ENCODE results near the gene CEP76. TPM values are rescaled to one million over a fixed set of nuclear protein-coding genes. Genes with fewer than 3 reads are reported as not detected.

The CEP76 gene
- total and polyA plus RNA-seq, 2 donors (not counting 1 experiment from before 2014, with no cell fraction given) = 5.3 to 10.0 TPM

DNA sequence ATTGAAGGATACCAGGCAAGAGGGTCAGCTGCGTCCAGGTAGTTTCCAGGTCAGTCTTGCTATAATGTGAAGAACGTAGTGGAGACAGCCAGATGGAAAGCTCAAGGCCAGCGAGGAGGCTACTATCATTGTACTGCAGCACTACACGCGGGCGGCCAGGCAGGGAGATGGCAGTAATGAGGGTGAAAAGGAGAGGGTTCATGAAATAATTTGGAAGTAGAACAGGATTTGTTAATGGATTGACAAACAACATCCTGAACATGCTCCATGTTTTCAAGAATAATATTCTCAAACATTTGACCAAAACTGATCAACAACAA, 61.7 kb downstream of the CEP76 start:
- TF ChIP-seq EZH2 (IDR thresholded peaks at IDR 0.05; ENCODE audit: borderline replicate concordance, insufficient read depth, low read depth, low read length, poor library complexity, severe bottlenecking) (no peak), CTCF (IDR thresholded peaks at IDR 0.05) (no peak)
- WGBS (ENCODE audit: insufficient coverage) = 100% methylated on average over 3 of the region's 6 CpGs
- Histone ChIP-seq H3K9ac (ENCODE audit: low read length) (no peak overlapping the region), H3K27ac (ENCODE audit: low read length in 2 of 2) (no peak overlapping the region), H3K36me3 (replicated peaks in 1 of 2; ENCODE audit: control extremely low read depth in 1 of 2, control insufficient read depth in 1 of 2, extremely low read depth in 1 of 2, insufficient read depth in 2 of 2, low read length in 1 of 2) (no peaks in the 10 kb centered on the region), H3K4me1 (ENCODE audit: control insufficient read depth in 2 of 2, insufficient read depth in 2 of 2, low read length in 2 of 2) (no peaks in the 10 kb centered on the region), H3K79me2 (ENCODE audit: control insufficient read depth, insufficient read depth, low read length) (no peaks in the 10 kb centered on the region), H2AFZ (ENCODE audit: insufficient read depth, low read depth, low read length, poor library complexity, severe bottlenecking) (no peak overlapping the region), H4K20me1 (ENCODE audit: control insufficient read depth, insufficient read depth, low read length, poor library complexity, severe bottlenecking) (no peaks in the 10 kb centered on the region), H3K4me3 (ENCODE audit: control extremely low read depth in 1 of 5, extremely low read depth in 1 of 5, insufficient read depth in 1 of 5, low read depth in 2 of 5, low read length in 4 of 5) (no peak overlapping the region), H3K9me3 (ENCODE audit: control extremely low read depth in 1 of 3, control insufficient read depth in 2 of 3, insufficient read depth in 1 of 3, low read length in 2 of 3) (no peaks in the 10 kb centered on the region), H3K27me3 (replicated peaks in 1 of 4; ENCODE audit: control extremely low read depth in 1 of 4, control insufficient read depth in 3 of 4, insufficient read depth in 4 of 4, low read length in 3 of 4) (peaks cover 0 to 5% (median 1%) of the 10 kb centered on the region in 4 experiments), H3K4me2 (replicated peaks; ENCODE audit: low read depth, low read length, poor library complexity, severe bottlenecking) (no peak overlapping the region)
- H3K4me3 Mint-ChIP-seq = no peak overlapping the region
- no peaks in the 10 kb centered on the region for H3K4me1 Mint-ChIP-seq
- CTCF ChIA-PET = no interaction called here
- ATAC-seq (ENCODE audit: low read depth) = no peak
- POLR2A ChIA-PET = no interaction called here
- no peaks in the 10 kb centered on the region for H3K9me3 Mint-ChIP-seq (ENCODE audit: insufficient read depth)
- intact Hi-C loops (cut with micrococcal nuclease) = no loop called here
- peaks cover 25% of the 10 kb centered on the region for H3K27me3 Mint-ChIP-seq
- no peak overlapping the region for H3K27ac Mint-ChIP-seq
- no peak for DNase-seq

DNA sequence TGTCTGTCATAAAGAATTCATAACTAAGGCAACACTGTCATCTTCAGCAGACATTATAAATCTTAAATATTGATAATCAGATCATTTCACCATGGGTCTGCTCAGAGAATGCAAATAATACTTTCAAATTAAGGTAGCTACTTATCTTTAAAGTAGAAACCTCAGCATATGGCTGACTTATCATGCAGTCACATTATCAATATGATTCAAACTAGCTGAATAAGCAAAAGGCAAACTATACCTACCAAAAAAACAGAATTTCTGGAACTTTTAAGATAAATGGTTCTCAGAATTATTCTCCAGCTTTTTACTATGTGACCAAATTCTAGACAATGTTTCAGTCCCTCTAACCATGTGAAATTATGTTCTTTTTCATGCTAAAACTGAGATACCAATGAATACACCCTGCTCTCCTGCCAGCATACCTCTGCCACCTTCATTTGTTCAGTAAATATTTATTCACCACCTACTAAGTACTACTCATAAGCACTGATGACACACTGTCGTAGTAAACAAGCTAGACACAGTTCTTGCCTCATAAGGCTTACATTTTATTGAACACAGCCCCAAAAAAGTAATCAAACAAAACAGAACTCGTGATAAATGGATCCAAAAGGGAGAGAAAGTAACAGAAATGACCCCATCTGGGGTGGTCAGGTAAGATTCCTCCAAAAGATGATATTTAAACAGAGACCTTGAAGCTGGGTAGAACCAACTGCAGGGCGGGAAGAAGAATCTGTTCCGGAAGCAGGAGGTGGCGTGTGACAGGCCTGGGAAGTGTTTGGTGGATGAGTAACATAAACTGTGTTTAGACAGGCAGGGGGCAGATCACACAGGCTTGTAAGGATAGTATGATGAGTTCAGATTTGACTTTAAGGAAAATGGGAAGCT, 62.3 kb downstream of the CEP76 start:
- Histone ChIP-seq H2AFZ (ENCODE audit: insufficient read depth, low read depth, low read length, poor library complexity, severe bottlenecking) (no peak overlapping the region), H4K20me1 (ENCODE audit: control insufficient read depth, insufficient read depth, low read length, poor library complexity, severe bottlenecking) (no peaks in the 10 kb centered on the region), H3K36me3 (replicated peaks in 1 of 2; ENCODE audit: control extremely low read depth in 1 of 2, control insufficient read depth in 1 of 2, extremely low read depth in 1 of 2, insufficient read depth in 2 of 2, low read length in 1 of 2) (no peaks in the 10 kb centered on the region), H3K27ac (ENCODE audit: low read length in 2 of 2) (no peak overlapping the region), H3K4me1 (ENCODE audit: control insufficient read depth in 2 of 2, insufficient read depth in 2 of 2, low read length in 2 of 2) (no peaks in the 10 kb centered on the region), H3K9me3 (ENCODE audit: control extremely low read depth in 1 of 3, control insufficient read depth in 2 of 3, insufficient read depth in 1 of 3, low read length in 2 of 3) (no peaks in the 10 kb centered on the region), H3K9ac (ENCODE audit: low read length) (no peak overlapping the region), H3K27me3 (replicated peaks in 1 of 4; ENCODE audit: control extremely low read depth in 1 of 4, control insufficient read depth in 3 of 4, insufficient read depth in 4 of 4, low read length in 3 of 4) (peaks cover 0 to 5% (median 1%) of the 10 kb centered on the region in 4 experiments), H3K4me2 (replicated peaks; ENCODE audit: low read depth, low read length, poor library complexity, severe bottlenecking) (no peak overlapping the region), H3K4me3 (ENCODE audit: control extremely low read depth in 1 of 5, extremely low read depth in 1 of 5, insufficient read depth in 1 of 5, low read depth in 2 of 5, low read length in 4 of 5) (no peak overlapping the region), H3K79me2 (ENCODE audit: control insufficient read depth, insufficient read depth, low read length) (no peaks in the 10 kb centered on the region)
- no peak for ATAC-seq (ENCODE audit: low read depth)
- TF ChIP-seq EZH2 (IDR thresholded peaks at IDR 0.05; ENCODE audit: borderline replicate concordance, insufficient read depth, low read depth, low read length, poor library complexity, severe bottlenecking) (no peak), CTCF (IDR thresholded peaks at IDR 0.05) (no peak)
- CTCF ChIA-PET = no interaction called here
- H3K4me1 Mint-ChIP-seq = no peaks in the 10 kb centered on the region
- intact Hi-C loops (cut with micrococcal nuclease) = no loop called here
- no peak overlapping the region for H3K27ac Mint-ChIP-seq
- H3K27me3 Mint-ChIP-seq = peaks cover 20% of the 10 kb centered on the region
- POLR2A ChIA-PET = no interaction called here
- no peak for DNase-seq
- H3K4me3 Mint-ChIP-seq = no peak overlapping the region
- 95% methylated on average over 3 of the region's 5 CpGs for WGBS (ENCODE audit: insufficient coverage)
- no peaks in the 10 kb centered on the region for H3K9me3 Mint-ChIP-seq (ENCODE audit: insufficient read depth)

Data from B cell (primary cell).